Esophagus (tissue), 2 donors: ENCODE measurements around the gene RBM10. TPM values are rescaled to one million over a fixed set of nuclear protein-coding genes. Genes with fewer than 3 reads are reported as not detected.

Experiments used
- H3K27ac ChIP-seq, 2 donors: one replicate each; pipeline ENCODE4 v1.5.1; 2013; ENCODE audit warnings: low read depth in 2 of 2, mild to moderate bottlenecking in 2 of 2, inconsistent platforms in 1 of 2, low read length in 1 of 2, moderate library complexity in 1 of 2
- H3K27me3 ChIP-seq, 2 donors: one replicate each; pipeline ENCODE4 v1.6.1; 2013; ENCODE audit warnings: low read length in 2 of 2, control low read depth in 1 of 2, mild to moderate bottlenecking in 1 of 2; ENCODE audit not compliant: insufficient read depth in 2 of 2, control insufficient read depth in 1 of 2
- H3K36me3 ChIP-seq, 2 donors: one replicate each; pipeline ENCODE4 v1.6.1; 2013; ENCODE audit warnings: low read length in 1 of 2; ENCODE audit not compliant: control insufficient read depth in 2 of 2, insufficient read depth in 2 of 2
- H3K4me1 ChIP-seq, 2 donors: one replicate each; pipeline ENCODE4 v1.6.1; 2013; ENCODE audit warnings: low read length in 1 of 2; ENCODE audit not compliant: control insufficient read depth in 2 of 2, insufficient read depth in 2 of 2
- H3K4me3 ChIP-seq, 2 donors: one replicate each; pipeline ENCODE4 v1.5.1; 2013; ENCODE audit warnings: low read length in 2 of 2, mild to moderate bottlenecking in 2 of 2, low read depth in 1 of 2, moderate library complexity in 1 of 2
- H3K9me3 ChIP-seq, 2 donors: one replicate each; pipeline ENCODE4 v1.6.1; 2013; ENCODE audit warnings: mild to moderate bottlenecking in 2 of 2, low read depth in 1 of 2, low read length in 1 of 2, moderate library complexity in 1 of 2; ENCODE audit not compliant: control insufficient read depth in 2 of 2, insufficient read depth in 1 of 2
- WGBS, 2 donors: extraction: QIAGEN DNeasy Blood & Tissue Kit; methylation state at CpG; one replicate each; pipeline ENCODE4 v1.1.7; 2013; 5-methylcytosine and 5-hydroxymethylcytosine counted together
- polyA plus RNA-seq, 2 donors: library from polyadenylated mRNA; stranded (reverse); fragments of 200-250 nt; gene quantifications; one replicate each; pipeline ENCODE4 v1.2.3, GENCODE V29; 2013
- donor health status: healthy with polysubstance abuse.
- donor health status: Bipolar disorder and iron deficiency.

RBM10 gene
- polyA plus RNA-seq, 2 donors, result 24.8 to 35.7 TPM

DNA sequence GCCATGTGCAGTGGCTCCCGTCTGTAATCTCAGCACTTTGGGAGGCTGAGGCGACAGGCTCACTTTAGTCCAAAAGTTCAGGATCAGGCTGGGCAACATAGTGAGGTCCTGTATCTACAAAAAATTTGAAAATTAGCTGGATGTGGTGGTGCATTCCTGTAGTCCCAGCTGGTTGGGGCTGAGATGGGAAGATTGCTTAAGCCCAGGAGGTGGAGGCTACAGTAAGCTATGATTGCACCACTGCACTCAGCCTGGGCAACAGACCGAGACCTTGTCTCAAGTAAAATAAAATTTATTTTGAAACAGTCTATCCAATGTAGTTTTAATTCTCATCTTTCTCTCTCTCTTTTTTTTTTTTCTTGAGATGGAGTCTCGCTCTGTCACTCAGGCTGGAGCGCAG, 21.1 kb downstream of the RBM10 start:
- H3K27ac ChIP-seq, result no peak overlapping the region
- no peaks in the 10 kb centered on the region for H3K27me3 ChIP-seq
- peaks cover 0 to 15% of the 10 kb centered on the region in 2 donors for H3K36me3 ChIP-seq
- 89 to 94% methylated on average over 5 of the region's 5 CpGs for WGBS, 2 donors
- no peaks in the 10 kb centered on the region for H3K9me3 ChIP-seq
- H3K4me3 ChIP-seq, result no peak overlapping the region
- no peaks in the 10 kb centered on the region for H3K4me1 ChIP-seq

DNA sequence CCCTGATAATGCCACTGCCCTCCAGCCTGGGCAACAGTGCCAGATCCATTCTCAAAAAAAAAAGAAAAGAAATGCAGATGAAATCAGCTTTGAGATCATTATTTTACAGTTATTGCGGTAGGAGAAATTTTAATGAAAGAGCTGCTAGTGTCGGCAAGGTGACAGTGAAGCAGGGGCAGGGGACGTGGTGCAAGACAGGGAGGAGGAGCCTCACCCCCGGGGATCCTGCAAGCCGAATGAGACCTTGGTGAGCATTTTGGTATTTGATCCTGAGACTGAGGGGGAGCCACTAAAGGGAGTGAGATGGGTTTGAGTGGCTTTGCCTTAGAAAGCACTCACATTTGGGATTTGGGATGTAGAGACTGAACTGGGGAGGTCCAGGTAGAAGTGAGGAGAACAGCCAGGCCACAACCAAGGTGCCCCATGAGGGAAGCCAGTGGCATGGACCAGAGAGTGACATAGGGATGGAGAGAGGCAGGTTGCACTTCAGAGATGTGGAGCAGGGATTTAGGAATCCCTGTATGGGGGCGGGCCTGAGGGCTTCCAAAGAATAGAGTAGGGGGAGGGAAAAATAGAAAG, 23.6 kb downstream of the RBM10 start:
- Histone ChIP-seq H3K4me3 (no peak overlapping the region), H3K4me1 (no peaks in the 10 kb centered on the region), H3K36me3 (peaks cover 0 to 27% of the 10 kb centered on the region in 2 donors), H3K9me3 (no peaks in the 10 kb centered on the region), H3K27me3 (no peaks in the 10 kb centered on the region), H3K27ac (no peak overlapping the region)
- WGBS, 2 donors, result 87 to 94% methylated on average over 6 of the region's 6 CpGs

- H3K4me3 ChIP-seq, result no peak overlapping the region
- no peaks in the 10 kb centered on the region for H3K9me3 ChIP-seq
- peaks cover 0 to 31% of the 10 kb centered on the region in 2 donors for H3K36me3 ChIP-seq
- no peak overlapping the region for H3K27ac ChIP-seq
- H3K4me1 ChIP-seq, result no peaks in the 10 kb centered on the region
- WGBS, 2 donors, result 89 to 96% methylated on average over 14 to 19 of the region's 19 CpGs
- H3K27me3 ChIP-seq, result no peaks in the 10 kb centered on the region
These were observed 24.3 kb downstream of the RBM10 start for GRCh38 chrX:47169273-47169672.

DNA sequence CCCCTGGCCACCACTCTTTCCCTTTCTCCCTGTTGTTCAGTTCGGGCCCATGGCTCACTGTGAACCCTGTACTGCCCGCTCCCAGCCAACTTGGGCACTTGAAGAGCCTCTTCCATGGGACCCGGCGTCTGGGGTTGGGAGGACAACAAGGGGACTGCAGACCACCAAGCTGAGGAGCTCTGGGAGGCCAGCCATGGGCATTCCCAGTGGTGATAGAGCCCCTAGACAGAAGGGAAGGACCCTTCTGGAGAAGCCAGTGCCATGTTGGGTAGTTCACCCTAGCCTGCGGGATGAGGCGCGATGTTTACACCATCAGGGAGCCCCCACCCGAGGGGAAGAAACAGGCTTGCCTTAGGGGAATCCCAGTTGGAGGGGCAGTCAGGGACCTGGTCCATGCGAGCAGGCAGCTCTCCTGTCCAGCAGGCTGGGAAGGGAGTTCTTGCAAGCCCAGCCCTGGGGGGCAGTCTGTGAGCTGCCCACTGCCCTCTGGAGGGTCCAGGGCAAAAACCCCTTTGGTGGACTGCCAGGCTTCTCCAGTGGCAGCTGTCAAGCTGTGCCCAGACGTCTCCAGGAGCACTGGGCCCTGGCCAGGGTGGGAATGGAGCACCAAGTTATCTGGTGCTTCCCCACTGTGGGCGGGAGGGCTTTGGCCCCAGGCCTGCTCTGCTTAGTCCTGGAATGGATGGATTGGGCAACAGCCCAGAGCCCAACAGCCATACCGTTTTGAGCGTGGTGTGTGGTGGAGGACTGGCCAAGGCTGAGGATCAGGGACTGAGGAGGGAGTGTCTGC, 24.9 kb downstream of the RBM10 start:
- Histone ChIP-seq H3K9me3 (no peaks in the 10 kb centered on the region), H3K27ac (no peak overlapping the region), H3K27me3 (no peaks in the 10 kb centered on the region), H3K4me1 (no peaks in the 10 kb centered on the region), H3K4me3 (no peak overlapping the region), H3K36me3 (peaks cover 0 to 35% of the 10 kb centered on the region in 2 donors)
- WGBS, 2 donors, result 72 to 75% methylated on average over 13 of the region's 13 CpGs

DNA sequence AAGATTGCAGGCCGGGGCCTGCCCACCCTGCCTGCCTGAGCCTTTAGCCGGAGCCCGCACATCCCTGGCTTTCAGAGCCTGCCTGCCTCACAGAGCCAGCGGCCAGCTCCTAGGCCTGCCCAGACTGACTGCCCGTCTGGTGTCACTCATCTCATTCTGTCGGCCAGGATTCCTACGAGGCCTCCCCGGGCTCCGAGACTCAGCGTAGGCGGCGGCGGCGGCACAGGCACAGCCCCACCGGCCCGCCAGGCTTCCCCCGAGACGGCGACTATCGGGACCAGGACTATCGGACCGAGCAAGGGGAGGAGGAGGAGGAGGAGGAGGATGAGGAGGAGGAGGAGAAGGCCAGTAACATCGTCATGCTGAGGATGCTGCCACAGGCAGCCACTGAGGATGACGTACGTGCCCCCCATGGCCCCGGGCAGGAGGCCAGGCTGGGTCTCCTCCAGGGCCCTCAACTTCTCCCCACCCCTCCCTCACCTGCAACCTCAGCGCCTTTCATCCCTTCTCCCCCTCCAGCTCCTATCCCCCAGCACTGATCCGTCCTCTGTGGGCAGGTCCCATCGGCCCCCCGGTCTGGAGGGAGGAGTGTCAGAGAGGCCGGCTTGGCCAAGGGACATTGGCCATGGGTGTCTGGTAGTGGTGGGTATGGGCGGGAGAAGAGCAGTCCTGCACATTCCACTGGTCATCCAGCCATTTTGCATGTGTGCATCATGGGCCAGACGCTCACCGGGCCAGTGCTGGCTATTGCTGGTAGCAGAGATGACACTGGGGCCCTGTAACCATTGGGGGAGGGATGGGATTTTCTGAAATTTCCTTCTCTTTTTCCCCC, 26.1 kb downstream of the RBM10 start:
- H3K27me3 ChIP-seq, result no peaks in the 10 kb centered on the region
- 86 to 93% methylated on average over 30 to 33 of the region's 34 CpGs for WGBS, 2 donors
- H3K27ac ChIP-seq, result no peak overlapping the region
- H3K9me3 ChIP-seq, result no peaks in the 10 kb centered on the region
- H3K4me1 ChIP-seq, result no peaks in the 10 kb centered on the region
- peaks cover 0 to 43% of the 10 kb centered on the region in 2 donors for H3K36me3 ChIP-seq
- H3K4me3 ChIP-seq, result no peak overlapping the region

- H3K27ac ChIP-seq, result no peak overlapping the region
- WGBS, 2 donors, result 66 to 97% methylated on average over 2 of the region's 2 CpGs
- H3K4me3 ChIP-seq, result no peak overlapping the region
- H3K36me3 ChIP-seq, result peaks cover 0 to 51% of the 10 kb centered on the region in 2 donors
- H3K4me1 ChIP-seq, result no peaks in the 10 kb centered on the region
- no peaks in the 10 kb centered on the region for H3K27me3 ChIP-seq
- no peaks in the 10 kb centered on the region for H3K9me3 ChIP-seq
These were observed 27.0 kb downstream of the RBM10 start for GRCh38 chrX:47171996-47172395.

- H3K9me3 ChIP-seq, result no peaks in the 10 kb centered on the region
- peaks cover 0 to 54% of the 10 kb centered on the region in 2 donors for H3K36me3 ChIP-seq
- no peak overlapping the region for H3K27ac ChIP-seq
- no peaks in the 10 kb centered on the region for H3K4me1 ChIP-seq
- no peaks in the 10 kb centered on the region for H3K27me3 ChIP-seq
- H3K4me3 ChIP-seq, result no peak overlapping the region
- WGBS, 2 donors, result 82 to 91% methylated on average over 7 of the region's 7 CpGs
These were observed 27.5 kb downstream of the RBM10 start for GRCh38 chrX:47172549-47172948.

GRCh38 chrX:47172971-47173792, 28.2 kb downstream of the RBM10 start:
- Histone ChIP-seq H3K36me3 (peaks cover 0 to 58% of the 10 kb centered on the region in 2 donors), H3K27me3 (no peaks in the 10 kb centered on the region), H3K4me3 (no peak overlapping the region), H3K4me1 (no peaks in the 10 kb centered on the region), H3K27ac (no peak overlapping the region), H3K9me3 (no peaks in the 10 kb centered on the region)
- 82 to 88% methylated on average over 18 of the region's 18 CpGs for WGBS, 2 donors

- no peaks in the 10 kb centered on the region for H3K27me3 ChIP-seq
- WGBS, 2 donors, result 83 to 94% methylated on average over 11 to 12 of the region's 12 CpGs
- H3K4me3 ChIP-seq, result no peak overlapping the region
- peaks cover 0 to 3% of the 10 kb centered on the region in 2 donors for H3K4me1 ChIP-seq
- H3K27ac ChIP-seq, result no peak overlapping the region
- H3K36me3 ChIP-seq, result peaks cover 0 to 60% of the 10 kb centered on the region in 2 donors
- H3K9me3 ChIP-seq, result no peaks in the 10 kb centered on the region
These were observed 29.4 kb downstream of the RBM10 start for GRCh38 chrX:47174376-47174775.
